ENCODE results near the gene LCN12. TPM values are rescaled to one million over a fixed set of nuclear protein-coding genes. Genes with fewer than 3 reads are reported as not detected.

LCN12 gene, protein sequence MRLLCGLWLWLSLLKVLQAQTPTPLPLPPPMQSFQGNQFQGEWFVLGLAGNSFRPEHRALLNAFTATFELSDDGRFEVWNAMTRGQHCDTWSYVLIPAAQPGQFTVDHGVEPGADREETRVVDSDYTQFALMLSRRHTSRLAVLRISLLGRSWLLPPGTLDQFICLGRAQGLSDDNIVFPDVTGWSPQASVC
- 1 to 10 TPM in 1 of 4 donors, under 1 TPM in 2, not detected in 1; 0.38 to 1.5 (median 0.48) TPM for total RNA-seq
- under 1 TPM; 0.06 to 0.17 (median 0.13) TPM for polyA plus RNA-seq
- long read RNA-seq, donor 1, result 0 reads
- long read RNA-seq, donor 2, result 0 reads

DNA sequence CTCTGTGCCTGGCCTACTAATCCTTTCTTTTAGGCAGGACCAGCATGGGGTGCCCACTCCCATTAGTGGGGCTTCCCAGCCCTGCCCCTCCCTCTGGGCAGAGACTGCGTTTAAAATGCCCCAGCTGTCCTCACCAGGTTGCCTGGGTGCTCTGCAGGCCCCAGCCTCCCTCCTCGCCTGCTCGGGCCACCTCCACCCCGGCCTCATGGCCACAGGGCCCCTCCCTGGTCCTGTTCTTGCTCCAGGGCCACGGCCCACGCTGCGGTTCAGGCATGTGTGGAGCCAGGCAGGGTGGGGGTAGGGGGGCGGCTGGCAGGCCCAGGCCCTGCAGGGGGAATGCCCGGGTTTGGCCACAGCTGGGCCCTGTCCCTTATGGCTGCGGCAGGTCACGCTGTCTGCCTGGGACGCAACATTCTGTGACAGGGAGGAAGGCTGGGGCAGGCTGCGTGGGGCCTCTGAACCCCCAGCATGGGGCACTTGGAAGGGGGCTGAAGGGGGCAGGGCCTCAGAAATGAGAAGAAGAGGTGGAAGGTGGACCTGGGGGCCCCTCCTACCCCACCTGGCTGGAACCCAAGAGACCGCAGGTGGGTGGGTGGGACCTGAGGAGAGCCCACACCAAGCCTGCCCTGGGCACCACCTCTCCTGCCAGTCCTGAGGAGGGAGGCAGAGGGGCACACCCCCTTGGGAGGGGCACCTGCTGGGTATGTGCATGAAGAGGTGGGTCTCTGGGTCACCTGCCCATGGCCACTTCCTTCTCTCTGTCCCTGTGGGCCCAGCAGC lies at the start of gene LCN12:
Gene LCN12 (plus strand): TSS at position 733 of the 780 bp plus-strand sequence. CDS start 55 bp downstream, outside the sequence.
- H3K9me3 ChIP-seq, result no peaks in the 10 kb centered on the region
- H3K36me3 ChIP-seq (ENCODE audit: insufficient read depth in 1 of 2, low read depth in 1 of 2), result no peaks in the 10 kb centered on the region
- intact Hi-C loops (cut with DNase I), result loop anchor here in 1 of 2 donors (5.0 kb wide), 1 partner anchor 159 kb away; the partner anchor contains the start of gene TMEM141
- H3K27me3 ChIP-seq (ENCODE audit: insufficient read depth in 3 of 3, low read length in 2 of 3), result no peaks in the 10 kb centered on the region
- no peak within 1 kb of the TSS for H3K27ac ChIP-seq
- no peak for ATAC-seq
- peak in 1 of 2 donors; percentile 13 for DNase-seq
- no peak within 1 kb of the TSS for H3K4me3 ChIP-seq
- 65 to 87% (median 70%) methylated on average over 13 to 14 of the region's 14 CpGs for WGBS, 3 donors
- H3K4me1 ChIP-seq, result peaks cover 20% of the 10 kb centered on the region
- TF ChIP-seq, protein P1, sequence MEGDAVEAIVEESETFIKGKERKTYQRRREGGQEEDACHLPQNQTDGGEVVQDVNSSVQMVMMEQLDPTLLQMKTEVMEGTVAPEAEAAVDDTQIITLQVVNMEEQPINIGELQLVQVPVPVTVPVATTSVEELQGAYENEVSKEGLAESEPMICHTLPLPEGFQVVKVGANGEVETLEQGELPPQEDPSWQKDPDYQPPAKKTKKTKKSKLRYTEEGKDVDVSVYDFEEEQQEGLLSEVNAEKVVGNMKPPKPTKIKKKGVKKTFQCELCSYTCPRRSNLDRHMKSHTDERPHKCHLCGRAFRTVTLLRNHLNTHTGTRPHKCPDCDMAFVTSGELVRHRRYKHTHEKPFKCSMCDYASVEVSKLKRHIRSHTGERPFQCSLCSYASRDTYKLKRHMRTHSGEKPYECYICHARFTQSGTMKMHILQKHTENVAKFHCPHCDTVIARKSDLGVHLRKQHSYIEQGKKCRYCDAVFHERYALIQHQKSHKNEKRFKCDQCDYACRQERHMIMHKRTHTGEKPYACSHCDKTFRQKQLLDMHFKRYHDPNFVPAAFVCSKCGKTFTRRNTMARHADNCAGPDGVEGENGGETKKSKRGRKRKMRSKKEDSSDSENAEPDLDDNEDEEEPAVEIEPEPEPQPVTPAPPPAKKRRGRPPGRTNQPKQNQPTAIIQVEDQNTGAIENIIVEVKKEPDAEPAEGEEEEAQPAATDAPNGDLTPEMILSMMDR (IDR thresholded peaks at IDR 0.05), result no peak

DNA sequence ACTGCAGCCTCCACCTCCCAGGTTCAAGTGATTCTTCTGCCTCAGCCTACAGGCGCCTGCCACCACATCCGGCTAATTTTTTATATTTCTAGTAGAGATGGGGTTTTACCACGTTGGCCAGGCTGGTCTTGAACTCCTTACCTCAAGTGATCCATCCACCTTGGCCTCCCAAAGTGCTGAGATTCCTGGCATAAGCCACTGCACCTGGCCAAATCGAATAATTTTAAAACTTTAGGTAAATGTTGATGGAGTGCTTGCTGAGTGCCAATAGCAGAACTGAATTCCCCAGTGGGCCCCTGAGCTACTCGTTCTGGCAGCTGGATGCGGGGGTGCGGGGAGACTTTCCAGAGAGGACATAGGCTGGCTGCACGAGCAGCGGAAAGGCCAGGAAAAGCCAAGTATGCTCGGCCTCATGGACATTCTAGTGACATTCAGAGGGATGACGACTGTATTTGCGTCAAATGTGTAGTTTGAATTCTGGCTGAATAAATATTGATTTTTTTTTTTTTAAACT lies 49.0 kb upstream of the LCN12 start:
- ATAC-seq, result peak in 1 of 4 donors; percentile 21
- Histone ChIP-seq H3K9me3 (no peaks in the 10 kb centered on the region), H3K27me3 (ENCODE audit: insufficient read depth in 3 of 3, low read length in 2 of 3) (no peaks in the 10 kb centered on the region), H3K27ac (peak overlapping the region; percentile 92), H3K4me1 (peaks cover 25% of the 10 kb centered on the region), H3K36me3 (ENCODE audit: insufficient read depth in 1 of 2, low read depth in 1 of 2) (peaks cover 0 to 47% of the 10 kb centered on the region in 2 donors), H3K4me3 (peak overlapping the region; percentile 42)
- WGBS, 3 donors, result 42 to 54% (median 48%) methylated on average over 12 of the region's 12 CpGs
- TF ChIP-seq, protein P1 (IDR thresholded peaks at IDR 0.05), result no peak
- intact Hi-C loops (cut with DNase I), result loop anchor here in 1 of 2 donors (2.0 to 5.0 kb wide), 2 partner anchors 26 to 39 kb away; partner anchors contain the start of gene FBXW5
- DNase-seq, result no peak

DNA sequence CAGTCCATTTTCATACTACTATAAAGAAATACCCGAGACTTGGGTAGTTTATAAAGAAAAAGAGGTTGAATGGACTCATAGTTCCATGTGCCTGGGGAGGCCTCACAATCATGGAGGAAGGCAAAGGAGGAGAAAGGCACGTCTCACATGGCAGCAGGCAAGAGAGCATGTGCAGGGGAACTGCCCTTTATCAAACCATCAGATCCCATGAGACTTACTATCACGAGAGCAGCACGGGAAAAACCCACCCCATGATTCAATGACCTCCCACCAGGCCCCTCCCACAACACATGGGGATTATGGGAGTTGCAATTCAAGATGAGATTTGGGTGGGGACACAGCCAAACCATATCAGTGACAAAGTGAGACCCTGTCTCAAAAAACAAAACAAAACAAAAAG lies 45.8 kb upstream of the LCN12 start:
- H3K27me3 ChIP-seq (ENCODE audit: insufficient read depth in 3 of 3, low read length in 2 of 3), result no peaks in the 10 kb centered on the region
- H3K9me3 ChIP-seq, result no peaks in the 10 kb centered on the region
- DNase-seq (no peak), ATAC-seq (no peak)
- no peak overlapping the region for H3K27ac ChIP-seq
- peaks cover 17% of the 10 kb centered on the region for H3K4me1 ChIP-seq
- no peak overlapping the region for H3K4me3 ChIP-seq
- 60 to 68% (median 65%) methylated on average over 4 of the region's 4 CpGs for WGBS, 3 donors
- H3K36me3 ChIP-seq (ENCODE audit: insufficient read depth in 1 of 2, low read depth in 1 of 2), result peaks cover 0 to 47% of the 10 kb centered on the region in 2 donors
- intact Hi-C loops (cut with DNase I), result no loop called here
- TF ChIP-seq, protein P1 (IDR thresholded peaks at IDR 0.05), result no peak

DNA sequence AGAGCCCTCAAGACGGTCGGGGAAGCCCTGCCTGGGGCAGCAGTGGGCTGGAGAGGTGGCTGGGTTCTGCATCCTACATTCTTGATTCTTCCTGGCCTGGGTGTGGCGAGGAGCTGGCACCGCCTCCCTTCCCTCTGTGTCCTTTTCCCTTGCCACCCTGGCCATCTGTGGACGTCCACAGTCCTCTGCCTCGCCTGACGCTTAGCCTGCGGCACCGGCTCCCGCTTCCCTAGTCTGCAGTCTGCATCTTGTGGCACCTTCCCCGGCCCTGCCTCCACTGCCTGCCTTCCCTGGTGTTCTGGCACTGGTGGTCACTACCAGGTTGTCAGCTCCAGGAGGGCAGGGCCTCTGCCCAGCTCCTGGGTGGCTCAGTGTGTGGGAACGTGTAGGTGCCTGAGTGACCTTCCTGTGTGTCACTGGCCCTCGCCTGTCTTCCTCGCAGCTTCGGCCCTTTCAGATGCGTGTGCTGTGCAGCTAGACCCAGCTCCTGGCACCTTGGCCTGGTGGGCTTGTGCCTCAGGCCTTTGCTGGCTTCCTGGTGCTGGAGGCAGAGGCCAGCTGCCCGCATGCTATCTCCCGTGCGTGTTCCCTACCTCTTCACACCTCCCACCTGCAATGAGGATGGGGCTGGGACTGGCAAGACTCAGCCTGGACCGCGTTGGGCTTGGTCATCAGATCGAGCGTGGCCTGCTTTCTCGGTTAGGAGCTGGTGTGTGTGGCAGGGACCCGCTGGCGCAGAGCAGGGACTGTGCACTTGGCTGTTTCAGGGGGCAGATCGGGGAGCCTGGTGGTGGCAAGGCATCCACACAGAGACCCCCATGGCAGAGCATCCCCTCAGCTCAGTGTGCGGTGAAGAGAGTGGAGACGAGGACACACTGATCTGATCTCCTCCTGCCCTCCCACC lies 44.8 kb upstream of the LCN12 start:
- Histone ChIP-seq H3K27me3 (ENCODE audit: insufficient read depth in 3 of 3, low read length in 2 of 3) (no peaks in the 10 kb centered on the region), H3K36me3 (ENCODE audit: insufficient read depth in 1 of 2, low read depth in 1 of 2) (peaks cover 0 to 55% of the 10 kb centered on the region in 2 donors), H3K4me1 (peaks cover 7% of the 10 kb centered on the region), H3K4me3 (no peak overlapping the region), H3K9me3 (no peaks in the 10 kb centered on the region), H3K27ac (no peak overlapping the region)
- WGBS, 3 donors, result 95 to 97% (median 95%) methylated on average over 29 of the region's 29 CpGs
- TF ChIP-seq, protein P1 (IDR thresholded peaks at IDR 0.05), result no peak
- DNase-seq (no peak), ATAC-seq (no peak)
- intact Hi-C loops (cut with DNase I), result no loop called here
